HL-60 (cell line): ENCODE data around the gene SLC39A3.

Source experiments
- DNase-seq, 2 experiments: peaks; one replicate each; pipeline ENCODE4 v3.0.0-alpha.2; 2010 to 2020; ENCODE audit warnings: low read depth in 1 of 2, low spot score in 1 of 2
- H3K27ac ChIP-seq: fragments of 250-450 bp; sonication (Bioruptor Pico); replicated peaks from 2 replicates; pipeline ENCODE4 v1.5.1; 2020; ENCODE audit warnings: mild to moderate bottlenecking, moderate library complexity
- H3K27me3 ChIP-seq: fragments of 250-450 bp; sonication (Bioruptor Pico); 2 replicates; pipeline ENCODE4 v1.5.1; 2021; ENCODE audit warnings: mild to moderate bottlenecking, moderate library complexity; ENCODE audit not compliant: insufficient read depth, poor library complexity, severe bottlenecking
- H3K4me3 ChIP-seq: replicated peaks from 2 replicates; pipeline ENCODE4 v1.5.1; 2011; ENCODE audit warnings: mild to moderate bottlenecking, control low read depth, low read length; ENCODE audit not compliant: insufficient read depth
- CTCF ChIP-seq: IDR thresholded peaks from one replicate; pipeline ENCODE4 v1.5.1; 2011; ENCODE audit warnings: low read length, control low read depth, inconsistent platforms; ENCODE audit not compliant: insufficient read depth
- GABPA ChIP-seq: IDR thresholded peaks from 2 replicates; pipeline ENCODE4 v1.6.1; 2012; ENCODE audit warnings: low read depth
- POLR2AphosphoS5 ChIP-seq: IDR thresholded peaks from 2 replicates; pipeline ENCODE4 v1.6.1; 2012; ENCODE audit warnings: low read depth
- REST ChIP-seq: IDR thresholded peaks from 2 replicates; pipeline ENCODE4 v1.6.1; 2012; ENCODE audit warnings: low read depth; ENCODE audit not compliant: insufficient replicate concordance
- SPI1 ChIP-seq: IDR thresholded peaks from 2 replicates; pipeline ENCODE4 v1.6.1; 2012; ENCODE audit warnings: low read depth, mild to moderate bottlenecking, borderline replicate concordance

SLC39A3 gene

GRCh38 chr19:2691951-2692350 lies 47.9 kb downstream of the SLC39A3 start:
- TF ChIP-seq REST: no peak
- no peak for TF ChIP-seq GABPA
- no peak for TF ChIP-seq SPI1
- TF ChIP-seq POLR2AphosphoS5: no peak
- TF ChIP-seq CTCF: no peak
- H3K27me3 ChIP-seq: no peaks in the 10 kb centered on the region
- H3K27ac ChIP-seq: no peak overlapping the region
- H3K4me3 ChIP-seq: no peak overlapping the region
- DNase-seq: no peak

- Histone ChIP-seq H3K27ac (no peak overlapping the region), H3K27me3 (no peaks in the 10 kb centered on the region), H3K4me3 (no peak overlapping the region)
- TF ChIP-seq SPI1 (no peak), POLR2AphosphoS5 (no peak), REST (no peak), GABPA (no peak)
- DNase-seq: no peak
Measured at GRCh38 chr19:2690856-2691255, 49.0 kb downstream of the SLC39A3 start.

GRCh38 chr19:2686360-2686759 lies 53.5 kb downstream of the SLC39A3 start:
- TF ChIP-seq CTCF (no peak), GABPA (no peak), REST (no peak), POLR2AphosphoS5 (no peak), SPI1 (no peak)
- Histone ChIP-seq H3K27ac (no peak overlapping the region), H3K4me3 (no peak overlapping the region)

GRCh38 chr19:2685204-2685704 lies 54.6 kb downstream of the SLC39A3 start:
- H3K4me3 ChIP-seq: no peak overlapping the region

More at GRCh38 chr19:2686360-2686759, 53.5 kb downstream of the SLC39A3 start:
- DNase-seq: no peak
- H3K27me3 ChIP-seq: no peaks in the 10 kb centered on the region

More at GRCh38 chr19:2685204-2685704, 54.6 kb downstream of the SLC39A3 start:
- DNase-seq: no peak
- Histone ChIP-seq H3K27me3 (no peaks in the 10 kb centered on the region), H3K27ac (no peak overlapping the region)
- no peak for TF ChIP-seq SPI1
- TF ChIP-seq POLR2AphosphoS5: no peak
- no peak for TF ChIP-seq GABPA
- TF ChIP-seq CTCF: no peak
- TF ChIP-seq REST: no peak
